GM19035 (cell line): ENCODE results near the gene HECA.
"Not testable (repeated sequence)": the region's sequence is repeated elsewhere in the genome, so short reads cannot be mapped to it uniquely, and the experiment has no call there.

Experiments used
- ATAC-seq: cut with Tn5 transposase; IDR thresholded peaks from one replicate; pipeline ENCODE4 v1.9.1; 2021; ENCODE audit not compliant: unreplicated experiment

Gene HECA, protein sequence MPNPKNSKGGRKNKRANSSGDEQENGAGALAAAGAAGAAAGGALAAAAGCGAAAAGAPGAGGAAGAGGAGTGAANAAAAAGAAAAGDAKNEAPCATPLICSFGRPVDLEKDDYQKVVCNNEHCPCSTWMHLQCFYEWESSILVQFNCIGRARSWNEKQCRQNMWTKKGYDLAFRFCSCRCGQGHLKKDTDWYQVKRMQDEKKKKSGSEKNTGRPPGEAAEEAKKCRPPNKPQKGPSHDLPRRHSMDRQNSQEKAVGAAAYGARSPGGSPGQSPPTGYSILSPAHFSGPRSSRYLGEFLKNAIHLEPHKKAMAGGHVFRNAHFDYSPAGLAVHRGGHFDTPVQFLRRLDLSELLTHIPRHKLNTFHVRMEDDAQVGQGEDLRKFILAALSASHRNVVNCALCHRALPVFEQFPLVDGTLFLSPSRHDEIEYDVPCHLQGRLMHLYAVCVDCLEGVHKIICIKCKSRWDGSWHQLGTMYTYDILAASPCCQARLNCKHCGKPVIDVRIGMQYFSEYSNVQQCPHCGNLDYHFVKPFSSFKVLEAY

DNA sequence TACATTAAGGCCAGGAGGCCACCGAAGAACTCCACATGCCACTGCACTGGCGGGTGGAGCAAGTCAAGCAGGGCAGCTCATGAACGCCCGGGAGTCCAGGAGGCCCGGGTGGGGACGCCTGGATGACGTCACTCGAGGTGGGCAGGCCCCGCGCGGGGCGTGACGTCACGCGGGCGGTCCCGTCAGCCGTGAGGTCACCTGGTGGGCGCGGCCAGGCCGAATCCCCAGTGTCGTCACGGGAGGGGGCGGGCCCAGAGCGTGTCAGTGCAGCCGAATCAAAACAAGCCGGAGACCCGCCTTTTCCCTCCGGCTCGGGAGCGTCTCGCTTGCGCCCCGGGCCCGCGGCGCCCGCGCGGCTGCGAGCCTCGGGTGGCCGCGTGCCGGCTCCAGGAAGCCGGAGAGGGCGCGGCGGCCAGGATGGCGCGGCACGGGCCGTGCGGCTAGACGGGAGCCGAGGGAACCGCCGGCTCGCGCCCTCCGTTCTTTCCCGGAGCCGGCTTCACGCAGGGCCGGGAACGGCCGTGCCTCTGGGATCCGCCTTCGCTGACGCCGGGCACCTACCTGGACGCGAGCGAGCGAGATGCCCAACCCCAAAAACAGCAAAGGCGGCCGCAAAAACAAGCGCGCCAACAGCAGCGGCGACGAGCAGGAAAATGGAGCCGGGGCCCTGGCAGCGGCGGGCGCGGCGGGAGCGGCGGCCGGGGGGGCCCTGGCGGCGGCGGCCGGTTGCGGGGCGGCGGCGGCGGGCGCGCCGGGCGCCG is at the start of gene HECA:
Gene HECA, plus strand, starts transcription at position 264 of the 761 bp plus-strand sequence. Its CDS starts 317 bp downstream, at position 581.
- ATAC-seq: peak; percentile 74

DNA sequence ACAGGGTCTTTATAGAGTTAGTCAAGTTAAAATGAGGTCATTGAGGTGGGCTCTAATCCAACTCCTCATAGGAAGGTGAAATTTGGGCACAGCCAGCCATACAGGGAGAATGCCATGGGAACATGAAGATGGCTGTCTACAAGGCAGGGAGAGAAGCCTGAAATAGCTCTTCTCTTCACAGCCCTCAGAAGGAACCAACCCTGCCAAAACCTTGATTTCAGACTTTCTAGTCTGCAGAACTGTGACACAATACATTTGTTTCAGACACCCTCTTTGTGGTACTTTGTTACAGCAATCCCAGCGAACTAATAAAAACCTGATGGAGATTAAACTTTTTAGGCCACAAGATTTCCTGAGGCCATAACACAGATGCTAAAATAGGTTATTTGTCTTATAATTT is 43.1 kb upstream of the HECA start:
- no peak for ATAC-seq

DNA sequence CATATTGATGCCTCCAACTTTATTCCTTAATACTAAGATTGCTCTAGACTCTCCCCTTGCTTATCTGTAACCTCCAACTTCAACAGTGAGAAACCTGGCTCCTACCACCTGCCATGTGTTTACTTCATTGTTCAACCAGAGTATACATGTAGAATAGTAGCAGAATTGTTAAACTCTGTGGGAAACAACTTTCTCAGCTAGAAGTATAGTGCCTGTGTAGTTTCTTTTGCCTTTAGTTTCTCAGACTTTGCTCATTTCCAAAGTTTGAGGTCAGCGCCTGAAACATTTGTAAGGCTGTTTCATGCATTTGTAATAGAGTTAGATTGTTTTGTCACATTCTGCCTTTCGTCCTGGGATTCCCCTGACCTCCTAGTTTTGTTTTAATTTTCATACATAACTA is 34.9 kb upstream of the HECA start:
- peak; percentile 93 for ATAC-seq

DNA sequence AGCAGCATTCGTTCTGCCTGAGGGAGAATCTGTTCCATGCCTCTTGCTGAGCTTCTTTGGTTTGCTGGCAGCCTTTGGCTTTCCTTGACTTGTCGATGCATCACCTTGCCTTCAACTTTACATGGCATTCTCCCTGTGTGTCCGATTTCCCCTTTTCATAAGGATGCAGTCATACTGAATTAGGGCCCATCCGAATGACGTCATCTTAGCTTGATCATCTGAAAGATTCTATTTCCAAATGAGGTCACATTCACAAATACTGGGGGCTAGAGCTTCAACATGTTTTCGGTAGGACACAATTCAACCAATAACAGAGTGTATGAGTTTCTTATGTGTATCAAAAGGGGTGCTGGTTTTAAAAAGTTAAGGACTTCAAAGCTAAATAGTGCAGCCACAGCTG is 27.8 kb upstream of the HECA start:
- ATAC-seq: no peak

DNA sequence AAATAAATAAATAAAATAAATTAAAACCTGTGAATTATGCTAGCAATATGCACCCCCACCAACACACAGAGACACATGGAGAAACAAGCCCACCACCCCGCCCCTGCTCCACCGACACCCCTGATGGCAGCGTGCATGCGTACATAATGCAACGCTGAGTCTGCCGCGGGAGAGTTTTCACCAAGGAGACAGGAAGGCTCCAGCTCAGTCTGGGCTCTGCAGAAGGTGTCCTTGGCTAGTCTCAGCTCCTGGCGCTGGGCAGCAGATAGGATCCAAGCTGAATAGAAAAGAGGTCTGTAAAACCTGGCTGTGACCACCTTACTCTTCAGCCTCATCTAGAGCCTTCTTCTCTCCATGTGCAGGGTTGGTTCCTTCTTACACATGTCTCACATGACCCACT is 26.5 kb upstream of the HECA start:
- ATAC-seq: no peak

DNA sequence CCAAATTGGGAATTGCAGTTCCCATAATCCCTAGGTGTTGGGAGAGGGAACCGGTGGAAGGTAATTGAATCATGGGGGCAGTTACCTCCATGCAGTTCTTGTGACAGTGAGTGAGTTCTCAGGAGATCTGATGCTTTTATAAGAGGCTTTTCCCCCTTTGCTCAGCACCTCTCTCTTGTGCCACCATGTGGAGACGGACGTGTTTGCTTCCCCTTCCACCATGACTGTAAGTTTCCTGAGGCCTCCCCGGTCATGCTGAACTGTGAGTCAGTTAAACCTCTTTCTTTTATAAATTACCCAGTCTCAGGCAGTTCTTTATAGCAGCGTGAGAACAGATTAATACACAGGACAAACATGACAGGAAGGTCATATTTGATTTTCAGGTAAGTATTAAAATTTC is 25.3 kb upstream of the HECA start:
- peak; percentile 70 for ATAC-seq

DNA sequence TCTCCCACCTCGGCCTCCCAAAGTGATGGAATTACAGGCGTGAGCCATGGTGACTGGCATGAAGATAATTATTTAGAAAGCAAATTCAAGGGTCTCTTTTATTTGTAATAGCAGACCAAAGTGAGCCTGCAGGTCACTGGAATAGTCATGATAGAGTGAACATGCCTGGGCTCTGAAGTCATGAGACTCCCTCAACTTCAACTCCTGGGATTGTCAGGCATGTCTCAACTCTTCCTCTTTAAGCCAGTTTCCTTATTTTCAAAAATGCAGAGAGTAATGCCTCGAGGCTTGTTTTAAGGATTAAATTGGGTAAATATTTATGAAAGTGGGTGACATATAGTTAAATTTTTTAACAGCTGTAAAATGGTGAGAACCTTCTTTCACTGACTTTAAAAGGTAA is 22.7 kb upstream of the HECA start:
- no peak for ATAC-seq

DNA sequence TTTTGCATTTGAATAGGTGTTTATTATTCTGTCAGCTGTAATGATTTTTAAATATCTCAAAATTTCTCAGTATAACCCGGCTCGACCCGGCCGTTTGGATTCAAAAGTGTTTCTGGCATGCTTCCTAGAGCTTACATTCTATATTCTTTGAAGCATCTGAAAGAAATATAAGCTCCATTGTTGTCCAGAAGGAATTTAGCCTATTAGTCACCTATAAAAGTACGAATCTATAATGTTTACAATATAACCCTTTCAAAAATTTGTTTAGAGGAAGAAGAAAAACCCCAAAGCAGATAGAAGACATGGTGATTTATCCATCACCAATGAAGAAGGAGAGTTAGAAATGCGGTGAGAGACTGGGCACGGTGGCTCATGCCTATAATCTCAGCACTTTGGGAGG is 22.3 kb upstream of the HECA start:
- ATAC-seq: no peak

DNA sequence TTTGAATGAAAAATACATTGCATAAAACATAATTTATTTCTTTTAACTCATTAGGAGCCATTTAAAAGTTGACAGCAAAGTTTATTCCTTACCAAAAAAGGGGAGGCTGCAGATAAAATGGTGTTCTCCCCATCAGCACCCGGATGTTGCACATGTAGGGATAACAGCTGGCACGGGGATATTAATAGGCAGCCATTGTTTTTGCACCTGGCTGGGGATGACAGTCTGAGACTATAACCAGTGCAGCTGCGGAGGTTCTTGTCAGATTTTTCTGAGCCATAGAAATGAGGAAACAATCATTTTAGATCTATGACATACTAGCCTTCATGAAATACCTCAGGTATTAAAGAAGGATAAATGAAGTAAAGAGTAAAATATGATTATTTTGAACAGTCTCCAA is 20.1 kb upstream of the HECA start:
- ATAC-seq: no peak

DNA sequence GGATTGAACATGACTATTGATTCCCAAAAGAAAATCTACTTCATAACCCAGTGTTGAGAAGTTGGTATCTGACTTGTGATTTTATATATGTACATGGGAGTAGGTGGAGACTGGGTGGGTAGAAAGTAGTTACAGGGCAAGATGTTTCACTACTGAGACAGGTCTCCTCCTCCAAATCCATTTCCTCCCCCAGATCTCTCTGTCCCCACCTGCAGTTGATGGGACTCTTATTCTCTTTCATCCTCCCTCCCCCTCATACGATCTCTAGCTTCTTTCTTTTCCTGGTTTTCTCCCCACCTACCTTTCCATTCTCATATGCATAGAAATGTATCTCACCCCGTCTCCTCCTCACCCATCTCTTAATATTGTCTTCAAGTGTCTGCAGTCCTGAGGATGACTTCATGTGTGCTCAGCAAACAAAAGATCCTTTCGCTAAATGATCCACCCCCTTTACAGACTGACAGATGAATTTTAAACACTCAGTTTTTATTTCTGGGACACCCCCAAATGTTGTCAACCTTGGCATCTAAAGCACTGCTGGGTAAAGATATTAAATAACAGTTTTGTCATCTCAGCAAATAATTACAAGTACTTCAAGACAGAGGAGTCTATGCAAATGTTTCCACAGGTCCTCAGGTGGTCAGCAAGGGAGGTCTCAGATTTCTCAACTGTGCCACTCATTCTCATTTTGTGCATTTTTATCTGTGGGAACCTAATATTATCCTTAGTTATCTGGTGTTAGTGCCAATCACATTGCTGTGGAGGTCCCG is 18.7 kb upstream of the HECA start:
- ATAC-seq: no peak

DNA sequence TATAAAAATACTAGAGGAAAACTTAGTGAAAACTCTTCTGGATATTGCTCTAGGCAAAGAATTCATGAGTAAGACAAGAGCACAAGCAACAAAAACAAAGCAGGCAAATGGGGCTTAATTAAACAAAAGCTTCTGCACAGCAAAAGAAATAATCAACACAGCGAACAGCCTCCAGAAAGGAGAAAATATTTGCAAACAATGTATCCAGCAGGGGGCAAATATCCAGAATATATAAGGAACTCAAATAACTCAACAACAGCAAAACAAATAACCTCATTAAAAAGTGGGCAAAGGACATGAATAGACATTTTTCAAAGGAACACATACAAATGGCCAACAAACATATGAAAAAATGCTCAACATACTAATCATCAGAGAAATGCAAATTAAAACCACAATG is 17.1 kb upstream of the HECA start:
- ATAC-seq: no peak

DNA sequence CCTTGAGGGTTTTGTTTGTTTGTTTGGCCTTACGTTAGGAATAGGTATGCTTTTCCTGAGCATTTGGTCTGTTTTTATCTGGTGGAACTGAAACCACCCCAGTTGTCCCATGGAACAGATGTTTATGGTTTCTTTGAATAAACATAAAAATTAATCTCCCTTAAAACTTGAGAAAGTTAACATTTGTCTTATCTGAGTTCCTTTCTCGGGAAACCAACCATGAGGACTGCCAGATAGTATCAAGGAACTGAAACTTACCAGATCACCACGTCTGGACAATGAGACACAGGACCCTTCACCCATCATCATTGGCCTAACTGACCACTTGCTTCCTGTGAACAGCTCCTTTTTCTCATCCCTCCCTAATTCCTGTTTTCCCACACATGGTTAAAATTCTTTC is 15.3 kb upstream of the HECA start:
- ATAC-seq: no peak

DNA sequence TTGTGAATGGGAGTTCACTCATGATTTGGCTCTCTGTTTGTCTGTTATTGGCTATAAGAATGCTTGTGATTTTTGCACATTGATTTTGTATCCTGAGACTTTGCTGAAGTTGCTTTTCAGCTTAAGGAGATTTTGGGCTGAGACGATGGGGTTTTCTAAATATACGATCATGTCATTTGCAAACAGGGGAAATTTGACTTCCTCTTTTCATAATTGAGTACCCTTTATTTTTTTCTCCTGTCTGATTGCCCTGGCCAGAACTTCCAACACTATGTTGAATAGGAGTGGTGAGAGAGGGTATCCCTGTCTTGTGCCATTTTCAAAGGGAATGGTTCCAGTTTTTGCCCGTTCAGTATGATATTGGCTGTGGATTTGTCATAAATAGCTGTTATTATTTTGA is 12.1 kb upstream of the HECA start:
- not testable (repeated sequence) for ATAC-seq

DNA sequence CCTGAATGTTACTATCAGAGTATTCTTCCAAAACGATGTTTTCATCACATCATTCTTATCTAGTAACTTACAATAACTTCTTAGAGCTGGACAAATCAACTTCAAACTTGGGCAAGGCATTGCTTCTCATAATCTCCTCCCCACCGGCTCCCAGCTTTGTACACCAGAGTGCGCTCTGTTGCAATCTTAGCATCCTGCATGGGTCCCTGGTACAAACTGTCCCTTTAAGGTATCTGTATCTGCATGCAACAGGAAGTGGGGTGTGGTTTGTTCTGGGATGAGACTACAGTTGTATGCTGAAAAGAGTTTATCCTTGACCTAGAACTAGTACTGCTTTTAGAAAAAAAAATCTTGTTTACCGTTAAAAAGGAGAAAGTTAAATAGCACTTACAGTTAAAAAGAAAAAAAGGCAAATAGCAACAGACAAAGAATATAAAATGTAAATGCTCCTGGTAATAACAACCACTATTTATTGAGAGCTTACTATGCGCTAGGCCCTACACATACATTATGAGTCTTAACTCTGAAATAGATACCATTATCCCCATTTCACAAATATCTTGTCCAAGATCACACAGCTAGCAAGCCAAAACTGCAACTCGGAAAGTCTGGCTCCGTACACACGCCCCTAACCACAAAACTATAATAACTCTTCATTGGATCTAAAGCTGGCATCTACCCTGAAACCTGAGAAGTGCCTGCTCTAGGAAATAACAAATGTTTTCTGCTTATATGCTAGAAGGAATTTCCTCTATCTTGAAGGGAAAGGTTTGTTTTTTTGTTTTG is 9.8 kb upstream of the HECA start:
- peak; percentile 100 for ATAC-seq

DNA sequence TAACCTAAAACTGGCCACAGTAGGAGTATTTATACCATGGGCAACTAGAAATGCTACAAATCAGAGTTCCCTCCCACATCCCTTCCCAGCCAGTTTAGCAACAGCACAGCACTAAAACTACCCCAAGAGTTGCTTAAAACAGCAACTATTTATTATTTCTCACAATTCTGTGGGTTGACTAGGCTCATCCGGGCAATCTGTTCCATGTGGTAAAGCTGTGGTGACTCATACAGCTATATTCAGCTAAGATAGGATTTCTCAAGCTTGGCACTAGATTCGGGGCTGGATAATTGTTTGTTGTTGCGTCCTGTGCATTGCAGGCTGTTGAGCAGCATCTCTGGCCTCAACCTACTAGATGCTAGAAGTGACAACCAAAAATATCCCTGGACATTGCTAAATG is 8.6 kb upstream of the HECA start:
- no peak for ATAC-seq

DNA sequence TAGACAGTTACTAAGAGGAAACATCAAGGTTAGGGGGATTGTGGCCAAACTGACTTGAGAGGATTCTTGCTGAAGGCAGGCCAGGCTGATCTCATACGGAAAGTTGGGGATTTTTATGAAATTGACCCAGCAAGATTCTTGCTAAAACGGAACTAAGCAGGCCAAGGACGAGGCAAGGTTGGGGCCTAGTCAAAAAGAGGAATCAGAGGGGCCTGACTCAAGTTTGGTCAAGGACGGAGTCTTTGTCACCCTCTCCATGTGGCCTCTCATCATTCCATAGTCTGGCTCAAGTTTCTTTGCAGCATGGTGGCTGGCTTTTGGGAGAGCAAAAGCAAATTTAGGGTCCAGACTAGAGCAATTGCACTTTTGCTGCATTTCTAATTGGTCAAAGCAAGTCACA is 7.9 kb upstream of the HECA start:
- ATAC-seq: no peak

DNA sequence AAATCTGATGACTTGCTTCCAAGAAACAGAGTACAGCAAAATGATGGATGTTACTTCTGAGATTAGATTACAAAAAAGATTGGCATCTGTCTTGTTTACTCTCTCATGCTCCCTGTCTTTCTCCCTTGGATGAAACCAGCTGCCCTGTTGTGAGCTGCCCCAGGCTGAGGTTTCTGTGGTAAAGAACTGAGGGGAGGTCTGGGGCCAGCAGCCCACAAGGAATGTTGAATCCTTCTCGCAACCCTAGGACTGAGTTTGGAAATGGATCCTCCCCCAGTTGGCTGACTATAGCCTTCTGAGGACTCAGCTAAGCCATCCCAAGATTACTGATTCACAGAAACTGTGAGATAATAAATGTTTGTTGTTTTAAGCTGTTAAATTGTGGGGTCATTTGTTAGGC is 5.6 kb upstream of the HECA start:
- no peak for ATAC-seq

DNA sequence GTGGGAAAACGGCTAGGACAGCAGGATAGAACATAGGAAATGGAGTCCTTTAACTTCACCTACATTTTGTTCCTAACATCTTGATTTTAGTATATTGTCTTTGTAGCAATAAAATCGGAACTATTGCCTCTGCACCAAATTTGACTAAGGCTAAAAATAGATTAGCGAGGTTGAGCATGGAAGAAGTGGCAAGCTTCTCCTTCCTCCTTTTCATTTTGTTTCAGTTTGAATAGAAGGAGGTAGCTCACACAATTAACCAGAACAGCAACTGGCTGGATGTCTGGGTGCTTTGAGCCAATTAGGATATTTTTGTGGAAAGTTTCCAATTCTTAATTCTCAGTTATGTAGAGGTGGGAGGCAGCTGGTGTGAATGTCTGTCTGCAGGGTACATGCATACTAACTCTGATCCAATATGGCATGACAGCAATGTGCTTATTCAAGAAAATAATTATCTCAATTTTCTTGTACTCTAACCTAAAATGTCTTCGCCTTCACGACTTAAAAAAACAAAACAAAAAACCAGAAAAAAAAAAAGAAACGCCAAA is 3.1 kb upstream of the HECA start:
- ATAC-seq: no peak

DNA sequence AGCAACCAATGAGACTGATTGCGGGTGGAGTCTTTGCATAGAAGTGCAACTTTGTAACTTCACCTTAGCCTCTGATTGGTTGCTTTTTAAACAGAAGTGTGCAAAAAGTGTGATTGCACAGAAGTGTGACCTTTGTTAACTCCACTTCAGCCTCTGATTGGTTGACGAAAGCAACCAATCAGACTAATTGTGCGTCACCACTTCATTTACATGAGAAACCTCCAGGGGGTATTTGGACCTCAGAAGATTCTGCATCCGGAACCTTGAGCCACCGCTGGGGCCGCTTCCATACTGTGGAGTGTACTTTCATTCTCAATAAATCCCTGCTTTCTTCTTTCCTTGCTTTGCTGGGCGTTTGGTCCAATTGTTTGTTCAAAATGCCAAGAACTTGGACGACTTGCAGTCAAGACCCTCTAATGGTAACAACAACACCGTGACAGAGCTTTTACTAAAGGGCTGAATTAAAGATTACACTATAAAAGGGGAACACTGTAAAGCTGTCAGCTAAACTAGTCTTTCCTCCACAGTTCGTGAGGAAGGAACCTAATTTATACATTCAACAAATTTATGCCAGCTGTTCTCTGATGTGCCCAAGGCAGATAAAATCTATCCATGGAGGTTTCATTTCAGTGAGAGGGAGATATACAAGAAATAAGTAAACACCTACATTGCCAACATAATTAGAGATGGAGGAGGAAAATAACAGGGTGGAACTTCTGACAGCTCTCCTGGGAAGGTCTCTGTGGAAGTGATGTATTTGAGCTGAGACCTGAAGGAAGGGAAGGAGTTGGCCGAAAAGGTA is 1.4 kb upstream of the HECA start:
- ATAC-seq: no peak

DNA sequence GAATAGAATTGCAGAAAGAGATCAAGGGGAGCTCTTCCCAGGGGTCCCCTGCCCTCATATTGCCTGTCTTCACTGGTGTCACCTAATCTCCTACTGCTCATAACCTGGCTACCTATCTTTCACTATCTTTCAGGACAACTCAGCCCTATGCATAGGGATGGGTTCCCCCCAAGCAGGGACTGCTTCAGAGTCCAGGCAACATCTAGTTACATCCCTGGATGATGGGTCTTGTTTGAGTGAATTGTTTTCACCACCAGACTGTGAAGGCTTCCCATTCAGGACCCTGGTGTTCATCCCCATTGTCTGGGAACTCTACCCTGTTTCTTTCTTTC is 850 bp upstream of the HECA start:
- no peak for ATAC-seq
